ENCODE data around the gene BAHCC1.

GRCh38 chr17:81404558-81405165 is 9.4 kb downstream of the BAHCC1 start:
- TF ChIP-seq EZH2 (IDR thresholded peaks at IDR 0.05; ENCODE audit: low read depth) (no peak), CTCF (conservative IDR thresholded peaks at IDR 0.05) (no peak)
